Measurements from ENCODE around the gene TAF11L3.

DNA sequence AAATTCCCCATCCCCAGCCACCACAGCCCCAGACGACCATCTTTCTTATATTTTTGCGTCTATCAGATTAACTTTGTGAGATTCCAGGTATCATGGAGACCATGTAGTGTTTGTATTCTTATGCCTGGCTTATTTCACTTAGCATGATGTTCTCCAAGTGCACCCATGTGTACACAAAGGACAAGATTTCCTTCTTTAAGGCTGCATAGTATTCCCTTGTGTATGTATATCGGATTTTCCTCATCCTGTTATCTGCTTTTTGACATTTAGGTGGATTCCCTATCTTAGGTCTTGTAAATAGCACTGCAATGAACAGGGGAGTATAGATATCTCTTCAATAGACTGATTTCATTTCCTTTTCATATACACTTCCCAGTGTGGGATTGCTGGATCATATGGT, 25.4 kb upstream of the TAF11L3 start:
- TF ChIP-seq, protein P1, sequence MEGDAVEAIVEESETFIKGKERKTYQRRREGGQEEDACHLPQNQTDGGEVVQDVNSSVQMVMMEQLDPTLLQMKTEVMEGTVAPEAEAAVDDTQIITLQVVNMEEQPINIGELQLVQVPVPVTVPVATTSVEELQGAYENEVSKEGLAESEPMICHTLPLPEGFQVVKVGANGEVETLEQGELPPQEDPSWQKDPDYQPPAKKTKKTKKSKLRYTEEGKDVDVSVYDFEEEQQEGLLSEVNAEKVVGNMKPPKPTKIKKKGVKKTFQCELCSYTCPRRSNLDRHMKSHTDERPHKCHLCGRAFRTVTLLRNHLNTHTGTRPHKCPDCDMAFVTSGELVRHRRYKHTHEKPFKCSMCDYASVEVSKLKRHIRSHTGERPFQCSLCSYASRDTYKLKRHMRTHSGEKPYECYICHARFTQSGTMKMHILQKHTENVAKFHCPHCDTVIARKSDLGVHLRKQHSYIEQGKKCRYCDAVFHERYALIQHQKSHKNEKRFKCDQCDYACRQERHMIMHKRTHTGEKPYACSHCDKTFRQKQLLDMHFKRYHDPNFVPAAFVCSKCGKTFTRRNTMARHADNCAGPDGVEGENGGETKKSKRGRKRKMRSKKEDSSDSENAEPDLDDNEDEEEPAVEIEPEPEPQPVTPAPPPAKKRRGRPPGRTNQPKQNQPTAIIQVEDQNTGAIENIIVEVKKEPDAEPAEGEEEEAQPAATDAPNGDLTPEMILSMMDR (conservative IDR thresholded peaks at IDR 0.05 in 1 of 2, IDR thresholded peaks at IDR 0.05 in 1 of 2; ENCODE audit: low read depth in 1 of 2, low read length in 2 of 2): no peak
- TF ChIP-seq EZH2 (IDR thresholded peaks at IDR 0.05; ENCODE audit: low read length, missing control alignments): no peak
